ACC112 (cell line): ENCODE measurements around the gene LPAR5.
A peak's percentile ranks its signal among the peaks of the same experiment; 100 is the strongest.

Source experiments
- H2AFZ ChIP-seq: fragments of 200-600 bp; sonication (generic); one replicate; pipeline ENCODE4 v1.6.0; 2017; ENCODE audit warnings: antibody characterized with exemption, low read length; ENCODE audit not compliant: unreplicated experiment
- H3K27ac ChIP-seq: fragments of 200-600 bp; sonication (generic); 2 replicates; pipeline ENCODE4 v1.5.1; 2014; ENCODE audit warnings: low read depth, mild to moderate bottlenecking, antibody characterized with exemption, low read length, moderate library complexity
- H3K27me3 ChIP-seq: fragments of 200-600 bp; sonication (generic); 2 replicates; pipeline ENCODE4 v1.6.1; 2014; ENCODE audit warnings: mild to moderate bottlenecking, antibody characterized with exemption, low read length, moderate library complexity, mixed read lengths; ENCODE audit not compliant: insufficient read depth
- H3K36me3 ChIP-seq: fragments of 200-600 bp; sonication (generic); 2 replicates; pipeline ENCODE4 v1.6.1; 2016; ENCODE audit warnings: mild to moderate bottlenecking, antibody characterized with exemption, low read length, moderate library complexity, mixed read lengths; ENCODE audit not compliant: insufficient read depth
- H3K4me1 ChIP-seq: fragments of 200-600 bp; sonication (generic); one replicate; pipeline ENCODE4 v1.6.1; 2016; ENCODE audit warnings: low read length, mixed read lengths; ENCODE audit not compliant: insufficient read depth, unreplicated experiment, control insufficient read depth
- H3K4me3 ChIP-seq: fragments of 200-600 bp; sonication (generic); 2 replicates; pipeline ENCODE4 v1.5.1; 2014; ENCODE audit warnings: mild to moderate bottlenecking, low read depth, low read length
- H3K79me2 ChIP-seq: fragments of 200-600 bp; sonication (generic); one replicate; pipeline ENCODE4 v1.6.0; 2016; ENCODE audit warnings: low read length; ENCODE audit not compliant: control insufficient read depth, unreplicated experiment, insufficient read depth

Gene LPAR5

DNA sequence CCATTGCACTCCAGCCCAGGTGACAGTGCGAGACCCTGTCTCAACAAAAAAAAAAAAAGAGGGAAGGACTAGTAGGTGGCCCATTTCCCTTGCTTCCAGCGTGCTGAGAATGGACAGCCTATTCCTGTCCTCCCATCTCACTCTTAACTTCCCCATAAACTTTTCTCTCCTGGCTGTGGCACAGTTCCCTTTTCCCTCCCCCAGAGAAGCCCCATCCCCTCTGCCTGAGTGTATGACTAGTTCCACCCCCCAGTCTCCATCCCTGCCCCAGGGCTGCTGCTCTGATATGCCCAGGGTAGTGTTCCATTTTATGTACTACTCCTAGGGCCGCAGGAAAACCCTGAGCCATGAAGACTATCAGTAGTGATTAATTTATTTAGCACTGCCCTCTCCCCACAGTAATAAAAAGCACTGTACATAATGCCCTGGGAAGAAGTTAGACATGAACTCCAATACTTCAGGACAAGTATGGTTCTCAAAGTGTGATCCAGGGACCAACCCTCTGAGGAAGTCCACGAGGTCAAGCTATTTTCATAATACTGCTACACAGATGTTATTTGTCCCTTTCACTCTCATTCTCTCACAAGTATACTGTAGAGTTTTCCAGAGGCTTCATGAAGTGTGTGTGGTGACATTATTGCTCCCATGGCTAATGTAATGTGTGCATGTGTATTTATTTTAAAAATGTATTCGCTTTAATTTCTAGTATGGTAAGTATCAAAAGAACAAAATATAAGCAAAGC is 17.1 kb downstream of the LPAR5 start:
- Histone ChIP-seq H2AFZ (no peak overlapping the region), H3K4me3 (no peak overlapping the region), H3K27ac (no peak overlapping the region)

DNA sequence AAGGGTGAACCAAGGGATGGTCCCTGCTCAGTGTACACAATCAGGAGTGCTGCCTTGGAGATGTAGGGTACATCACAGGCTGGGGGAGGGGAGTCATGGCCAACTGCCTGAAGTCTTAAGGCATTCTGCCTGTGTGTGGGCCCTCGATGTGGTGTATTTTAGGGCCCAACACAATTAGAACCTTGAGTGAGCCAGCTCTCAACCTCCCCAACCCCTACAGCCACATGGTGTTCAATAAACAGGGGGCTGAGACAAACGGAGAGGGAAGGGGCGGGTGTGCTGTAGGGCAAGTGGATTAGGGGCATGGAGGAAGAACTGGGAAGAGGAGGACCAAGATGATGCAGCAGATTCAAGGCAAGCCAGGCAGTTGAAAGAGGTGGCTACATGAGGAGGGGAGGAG is 20.0 kb downstream of the LPAR5 start:
- peak overlapping the region; percentile 14; the same call in 1 of the 2 replicates for H3K27ac ChIP-seq
- H3K79me2 ChIP-seq = no peaks in the 10 kb centered on the region
- no peaks in the 10 kb centered on the region for H3K36me3 ChIP-seq
- no peak overlapping the region for H3K4me3 ChIP-seq
- H3K4me1 ChIP-seq = peaks cover 24% of the 10 kb centered on the region
- no peak overlapping the region for H2AFZ ChIP-seq
- H3K27me3 ChIP-seq = peaks cover 3% of the 10 kb centered on the region; the same call in 1 of the 2 replicates

More for the DNA sequence above, 17.1 kb downstream of the LPAR5 start:
- Histone ChIP-seq H3K79me2 (no peaks in the 10 kb centered on the region), H3K27me3 (peaks cover 3% of the 10 kb centered on the region; the same call in 1 of the 2 replicates), H3K36me3 (no peaks in the 10 kb centered on the region), H3K4me1 (peaks cover 4% of the 10 kb centered on the region)

DNA sequence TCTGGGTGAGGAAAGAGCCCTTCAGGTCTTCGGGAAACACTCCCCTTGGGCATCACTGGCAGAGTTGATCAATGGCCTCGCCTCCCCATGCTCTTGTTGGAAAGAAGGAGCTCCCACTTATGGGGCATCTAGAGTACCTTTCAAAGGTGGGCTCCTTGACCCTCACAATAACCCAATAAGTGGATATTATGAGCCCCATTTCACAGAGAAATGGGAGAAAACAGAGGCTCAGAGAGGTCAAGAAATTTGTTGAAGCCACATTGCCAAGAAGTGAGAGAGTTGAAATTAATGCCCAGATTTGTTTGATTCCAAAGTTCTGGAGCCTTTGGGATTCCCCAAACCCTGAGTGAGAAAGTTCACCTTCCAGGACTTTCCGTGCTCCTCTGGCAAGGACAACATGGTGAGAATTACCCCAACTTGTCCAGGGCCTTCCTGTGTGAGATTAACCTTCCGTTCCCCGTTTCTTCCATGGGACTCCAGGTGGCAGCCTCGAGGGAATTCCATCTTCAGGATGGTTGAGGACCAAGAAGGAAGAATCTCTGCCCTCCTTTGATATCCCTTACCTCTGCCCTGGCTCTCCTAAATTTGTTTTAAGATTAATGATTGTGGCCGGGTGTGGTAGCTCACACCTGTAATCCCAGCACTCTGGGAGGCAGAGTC is 21.1 kb downstream of the LPAR5 start:
- no peaks in the 10 kb centered on the region for H3K36me3 ChIP-seq
- peaks cover 24% of the 10 kb centered on the region for H3K4me1 ChIP-seq
- H2AFZ ChIP-seq = no peak overlapping the region
- peak overlapping the region; percentile 62 for H3K27ac ChIP-seq
- no peak overlapping the region for H3K4me3 ChIP-seq
- no peaks in the 10 kb centered on the region for H3K27me3 ChIP-seq
- H3K79me2 ChIP-seq = no peaks in the 10 kb centered on the region

DNA sequence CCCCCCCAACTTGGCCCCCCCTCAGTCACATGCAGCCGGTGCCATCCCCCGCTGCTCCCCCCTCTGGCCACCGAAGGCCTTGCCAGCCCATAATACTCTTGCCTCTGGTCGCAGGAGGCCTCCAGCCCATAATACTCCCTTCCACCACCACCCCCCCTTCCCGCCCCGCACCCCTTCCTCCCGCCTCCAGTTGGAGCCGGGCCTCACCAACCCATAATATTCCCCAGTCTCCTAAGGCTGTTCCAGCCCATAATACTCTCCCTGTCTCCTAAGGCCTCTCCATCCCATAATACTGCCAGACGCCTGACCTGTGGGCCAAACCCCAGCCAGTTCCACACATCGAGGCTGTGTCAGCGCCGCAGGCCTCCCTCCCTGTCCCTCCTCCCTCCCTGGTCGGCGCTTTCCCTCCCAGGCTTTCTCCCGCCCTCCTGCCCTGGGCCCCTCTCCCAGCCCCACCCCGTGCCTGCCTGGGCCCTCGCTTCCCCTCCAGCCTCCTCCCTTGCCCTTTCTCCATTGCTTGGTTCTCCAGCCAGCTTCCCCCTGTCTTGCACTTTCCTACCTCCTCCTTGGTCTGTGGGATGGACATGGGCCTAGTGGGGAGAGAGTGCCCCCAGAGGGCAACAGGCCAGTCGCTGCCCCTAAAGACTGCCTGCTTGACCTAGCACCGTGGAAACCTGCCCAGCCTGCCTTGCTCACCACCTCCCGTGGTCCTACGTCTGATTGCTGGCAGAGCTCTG is 21.8 kb downstream of the LPAR5 start:
- Histone ChIP-seq H3K4me1 (peaks cover 24% of the 10 kb centered on the region), H2AFZ (no peak overlapping the region), H3K27ac (peak overlapping the region; percentile 62), H3K4me3 (no peak overlapping the region), H3K27me3 (no peaks in the 10 kb centered on the region), H3K36me3 (no peaks in the 10 kb centered on the region), H3K79me2 (no peaks in the 10 kb centered on the region)

DNA sequence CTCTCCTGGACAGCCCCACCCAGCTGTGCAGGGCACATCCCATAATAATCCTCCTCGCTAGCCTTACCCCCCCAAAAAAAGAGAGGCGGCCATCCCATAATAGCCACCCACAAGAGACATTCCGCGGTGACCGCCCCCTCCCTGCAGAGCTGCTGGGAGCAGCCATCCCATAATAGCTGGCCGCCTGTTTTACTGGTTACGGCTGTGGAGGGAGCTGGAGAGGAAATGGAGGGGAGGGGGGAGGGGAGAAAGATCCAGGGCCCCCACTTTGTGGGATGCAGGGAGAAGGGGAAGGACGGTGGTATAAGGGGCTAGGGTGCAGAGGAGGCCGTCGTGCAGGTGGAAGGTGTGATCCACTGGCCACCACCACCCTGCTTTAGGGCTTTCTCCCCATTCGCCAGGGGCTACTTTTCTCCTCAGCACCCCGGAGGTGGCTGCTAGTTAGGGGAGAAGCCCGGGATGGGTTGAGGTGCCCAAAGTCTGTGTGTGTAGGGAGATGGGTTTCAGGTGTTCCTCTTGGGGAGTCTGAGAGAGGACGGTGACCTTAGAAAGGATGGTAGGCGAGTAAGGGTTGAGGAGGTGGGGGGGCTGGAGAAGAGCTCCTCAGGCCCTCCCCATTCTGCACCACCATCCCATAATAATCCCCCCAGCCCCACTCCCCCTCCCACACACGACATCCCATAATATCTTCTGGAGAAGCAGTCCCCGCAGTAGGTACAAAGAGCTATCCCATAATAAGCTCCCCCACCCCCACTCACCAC is 22.6 kb downstream of the LPAR5 start:
- peak overlapping the region; percentile 64 for H2AFZ ChIP-seq

DNA sequence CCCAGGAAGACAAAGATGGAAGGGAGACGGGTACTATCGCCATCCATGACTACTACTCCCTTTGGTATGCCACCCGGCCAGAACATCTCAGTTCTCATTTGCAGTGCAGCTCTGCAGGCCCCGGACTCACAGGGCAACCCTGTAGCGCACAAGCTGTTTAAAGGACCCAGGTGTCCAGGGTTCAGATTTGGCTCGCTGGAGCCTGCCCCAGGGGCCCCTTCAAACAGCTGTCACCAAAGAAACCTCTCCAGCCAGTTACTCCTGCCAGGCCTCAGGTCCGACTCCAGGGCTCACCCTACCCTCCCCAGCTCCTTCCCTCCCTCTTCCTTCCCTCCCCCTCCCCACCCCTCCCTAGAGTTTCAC is 23.1 kb downstream of the LPAR5 start:
- H3K79me2 ChIP-seq = no peaks in the 10 kb centered on the region
- no peak overlapping the region for H3K4me3 ChIP-seq
- no peaks in the 10 kb centered on the region for H3K36me3 ChIP-seq
- peak overlapping the region; percentile 66; the same call in 1 of the 2 replicates for H3K27ac ChIP-seq
- no peaks in the 10 kb centered on the region for H3K27me3 ChIP-seq
- peak overlapping the region; percentile 64 for H2AFZ ChIP-seq
- H3K4me1 ChIP-seq = peaks cover 24% of the 10 kb centered on the region

More for the DNA sequence above, 22.6 kb downstream of the LPAR5 start:
- Histone ChIP-seq H3K27ac (peak overlapping the region; percentile 66), H3K36me3 (no peaks in the 10 kb centered on the region), H3K27me3 (no peaks in the 10 kb centered on the region), H3K4me1 (peaks cover 24% of the 10 kb centered on the region), H3K4me3 (peak overlapping the region; percentile 37), H3K79me2 (no peaks in the 10 kb centered on the region)

DNA sequence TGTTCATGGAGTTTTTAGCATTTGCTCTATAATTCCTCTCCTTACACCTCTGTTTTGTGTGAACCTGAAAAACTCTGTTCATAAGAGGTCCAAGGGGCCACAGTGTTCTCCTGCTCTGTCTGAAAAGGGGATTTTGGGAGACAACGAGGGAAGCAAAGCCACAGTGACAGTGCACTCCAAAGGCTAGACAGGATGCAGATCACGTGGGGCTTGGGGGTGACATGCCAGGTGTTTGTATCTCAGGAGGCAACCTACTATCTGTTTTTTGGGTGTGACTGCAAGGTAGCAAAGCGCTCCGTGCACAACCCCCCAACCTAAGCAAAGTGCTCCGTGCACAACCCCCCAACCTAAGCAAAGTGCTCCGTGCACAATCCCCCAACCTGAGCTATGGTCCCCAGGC is 23.5 kb downstream of the LPAR5 start:
- Histone ChIP-seq H3K4me1 (peaks cover 24% of the 10 kb centered on the region), H2AFZ (no peak overlapping the region), H3K36me3 (no peaks in the 10 kb centered on the region), H3K27me3 (no peaks in the 10 kb centered on the region), H3K79me2 (no peaks in the 10 kb centered on the region), H3K27ac (no peak overlapping the region), H3K4me3 (no peak overlapping the region)

DNA sequence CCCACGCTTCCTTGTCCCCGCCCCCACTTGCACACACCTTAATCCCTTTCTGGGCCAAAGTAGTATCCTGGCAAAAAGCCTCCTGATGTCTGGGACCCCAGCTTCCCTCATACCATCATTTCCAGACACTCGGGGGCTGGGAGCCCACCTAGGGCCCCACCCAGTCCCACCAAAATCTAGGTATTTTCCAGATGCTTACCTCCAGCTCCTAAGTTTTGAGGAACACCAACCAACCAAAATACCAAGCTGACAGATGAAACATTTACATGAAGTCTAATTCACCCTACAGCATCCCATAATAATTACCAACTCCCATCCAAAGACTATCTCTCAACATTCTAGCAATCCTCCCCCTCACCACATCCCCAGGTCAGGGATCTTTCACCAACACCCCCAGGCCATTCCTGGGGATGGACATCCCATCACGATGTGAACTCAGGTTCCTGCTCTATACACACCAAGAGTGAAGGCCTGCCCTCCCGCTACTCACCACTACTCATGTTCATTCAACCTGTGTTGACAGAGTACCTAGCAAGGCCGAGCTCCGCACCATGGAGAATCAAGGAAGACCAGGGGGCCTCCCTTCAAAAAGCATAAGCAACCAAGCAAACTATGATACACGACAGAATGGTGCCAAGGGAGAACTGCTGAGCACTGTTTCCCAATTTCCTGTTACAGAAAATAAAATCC is 27.0 kb downstream of the LPAR5 start:
- Histone ChIP-seq H3K36me3 (peaks cover 5% of the 10 kb centered on the region; the same call in 1 of the 2 replicates), H3K27ac (0 out of 2 replicates have a peak overlapping the region, but pooled peaks have one; percentile 4), H3K27me3 (no peaks in the 10 kb centered on the region), H3K79me2 (peaks cover 25% of the 10 kb centered on the region), H2AFZ (no peak overlapping the region), H3K4me3 (no peak overlapping the region), H3K4me1 (peaks cover 34% of the 10 kb centered on the region)

DNA sequence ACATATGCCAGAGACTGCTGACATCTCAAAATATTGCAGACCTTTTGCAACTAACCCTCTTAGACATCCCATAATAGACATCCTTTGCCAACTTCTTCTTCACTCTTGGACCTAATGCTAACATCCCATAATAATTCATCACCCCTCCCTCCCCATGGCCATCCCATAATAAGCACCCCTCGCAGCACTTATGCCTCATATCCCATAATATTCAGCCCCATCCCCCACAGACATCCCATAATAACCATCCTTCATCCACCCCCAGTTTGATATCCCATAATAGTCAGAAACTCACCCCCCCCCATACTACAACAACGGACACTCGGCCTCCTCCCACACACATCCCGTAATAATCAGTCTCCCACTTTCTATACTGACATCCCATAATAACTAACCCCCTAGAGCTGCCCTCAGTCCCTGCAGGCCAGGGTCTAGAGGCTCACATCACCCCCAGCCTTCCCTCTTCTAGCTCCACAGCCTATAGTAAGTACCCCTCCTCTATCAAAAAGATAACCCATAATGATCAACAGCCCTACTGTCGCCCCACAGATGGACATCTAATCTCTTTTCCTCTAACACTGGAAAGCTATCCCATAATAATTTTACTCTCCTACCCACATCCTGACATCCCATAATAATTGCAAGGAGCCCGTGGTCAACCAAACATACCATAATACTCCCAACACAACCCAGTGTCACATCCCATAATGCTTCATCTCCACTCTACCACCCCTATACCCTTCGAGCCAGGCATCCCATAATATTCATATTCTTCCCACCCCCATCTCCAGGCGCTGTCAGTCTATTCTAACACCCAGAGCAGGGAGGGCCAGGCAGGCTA is 27.8 kb downstream of the LPAR5 start:
- Histone ChIP-seq H3K27ac (peak overlapping the region; percentile 42), H3K4me1 (peaks cover 36% of the 10 kb centered on the region), H3K27me3 (no peaks in the 10 kb centered on the region), H2AFZ (peak overlapping the region; percentile 5), H3K79me2 (peaks cover 33% of the 10 kb centered on the region), H3K4me3 (no peak overlapping the region), H3K36me3 (peaks cover 7% of the 10 kb centered on the region; the same call in 1 of the 2 replicates)
